IMR-90 (cell line): ENCODE data around the gene ZNF316.

Source experiments
- CEBPB ChIP-seq: IDR thresholded peaks from 2 replicates; pipeline ENCODE4 v1.6.1; 2012; ENCODE audit warnings: low read depth, low read length, improper control_type of control experiment
- CTCF ChIP-seq: conservative IDR thresholded peaks from 2 replicates; pipeline ENCODE4 v1.5.1; 2012; ENCODE audit warnings: mild to moderate bottlenecking, low read depth, low read length, improper control_type of control experiment
- ELK1 ChIP-seq: fragments of 150-350 bp; IDR thresholded peaks from 2 replicates; pipeline ENCODE4 v1.6.1; 2016; ENCODE audit warnings: low read depth, mild to moderate bottlenecking, low read length, moderate library complexity, borderline replicate concordance
- FOS ChIP-seq: fragments of 150-350 bp; IDR thresholded peaks from 2 replicates; pipeline ENCODE4 v1.6.1; 2016; ENCODE audit warnings: low read depth, low read length
- MAZ ChIP-seq: IDR thresholded peaks from 2 replicates; pipeline ENCODE4 v1.6.1; 2012; ENCODE audit warnings: low read depth, mild to moderate bottlenecking, low read length, improper control_type of control experiment, moderate library complexity, borderline replicate concordance
- MXI1 ChIP-seq: IDR thresholded peaks from 2 replicates; pipeline ENCODE4 v1.6.1; 2012; ENCODE audit warnings: low read depth, mild to moderate bottlenecking, low read length, moderate library complexity, borderline replicate concordance
- NFE2L2 ChIP-seq: fragments of 150-350 bp; IDR thresholded peaks from 2 replicates; pipeline ENCODE4 v1.6.1; 2016; ENCODE audit warnings: low read depth, mild to moderate bottlenecking, low read length
- POLR2A ChIP-seq: IDR thresholded peaks from 2 replicates; pipeline ENCODE4 v1.6.1; 2012; ENCODE audit warnings: mild to moderate bottlenecking, low read depth, low read length
- RAD21 ChIP-seq: IDR thresholded peaks from 2 replicates; pipeline ENCODE4 v1.6.1; 2012; ENCODE audit warnings: low read length, improper control_type of control experiment
- RFX5 ChIP-seq: IDR thresholded peaks from 2 replicates; pipeline ENCODE4 v1.8.0; 2012; ENCODE audit warnings: low read depth, mild to moderate bottlenecking, low read length, moderate library complexity
- SMC3 ChIP-seq: fragments of 150-350 bp; IDR thresholded peaks from 2 replicates; pipeline ENCODE4 v1.6.1; 2016; ENCODE audit warnings: low read depth, mild to moderate bottlenecking, antibody characterized with exemption, low read length, moderate library complexity
- USF2 ChIP-seq: fragments of 150-350 bp; IDR thresholded peaks from 2 replicates; pipeline ENCODE4 v1.6.1; 2017; ENCODE audit warnings: mild to moderate bottlenecking, antibody characterized with exemption, low read length, low read depth

- TF ChIP-seq ELK1 (no peak), POLR2A (no peak), NFE2L2 (no peak), RAD21 (no peak), FOS (no peak), CTCF (no peak), SMC3 (no peak), MXI1 (no peak), USF2 (no peak), CEBPB (no peak), MAZ (no peak), RFX5 (no peak)
Observed at GRCh38 chr7:6658618-6659345, 21.7 kb downstream of the ZNF316 start.
